ENCODE data around the gene ZNF236. TPM values are rescaled to one million over a fixed set of nuclear protein-coding genes. Genes with fewer than 3 reads are reported as not detected.

ZNF236 gene
- total and polyA plus RNA-seq, 10 of the 15 experiments (the other 5 are each of a cell fraction or from before 2014, with no cell fraction given) = 1.0 to 14.4 (median 5.9) TPM

GRCh38 chr18:76783786-76784484, 38.4 kb upstream of the ZNF236 start:
- DNase-seq (ENCODE audit: low read depth, low spot score) (no peak), ATAC-seq (no peak), FAIRE-seq (no peak)
- Histone ChIP-seq H3K4me2 (ENCODE audit: control insufficient read depth, insufficient read depth) (no peak overlapping the region), H2AFZ (ENCODE audit: control insufficient read depth, low read depth, low read length) (no peak overlapping the region), H3K79me2 (ENCODE audit: control insufficient read depth, insufficient read depth, low read length) (no peaks in the 10 kb centered on the region), H3K9me3 (replicated peaks; ENCODE audit: control insufficient read depth, insufficient read depth, low read length) (no peaks in the 10 kb centered on the region; the same call in 2 of the 3 replicates), H3K27me3 (replicated peaks in 1 of 2; ENCODE audit: control insufficient read depth in 2 of 2, insufficient read depth in 2 of 2, low read length in 1 of 2) (no peaks in the 10 kb centered on the region; a peak in 1 of 4 replicates), H3K27ac (ENCODE audit: control insufficient read depth, insufficient read depth) (no peak overlapping the region), H3K4me3 (no peak overlapping the region), H3K36me3 (ENCODE audit: control insufficient read depth in 2 of 2, insufficient read depth in 2 of 2, low read length in 1 of 2) (no peaks in the 10 kb centered on the region), H4K20me1 (ENCODE audit: control insufficient read depth, insufficient read depth) (no peaks in the 10 kb centered on the region), H3K9ac (ENCODE audit: control insufficient read depth, insufficient read depth, low read length) (no peak overlapping the region), H3K4me1 (ENCODE audit: control insufficient read depth, insufficient read depth, low read length) (no peaks in the 10 kb centered on the region)
- TF ChIP-seq ZBED1 (IDR thresholded peaks at IDR 0.05; ENCODE audit: borderline replicate concordance) (no peak), KAT2A (conservative IDR thresholded peaks at IDR 0.05; ENCODE audit: control insufficient read depth, low read depth, low read length) (no peak), CREM (IDR thresholded peaks at IDR 0.05; ENCODE audit: low read depth) (no peak), MEF2B (IDR thresholded peaks at IDR 0.05; ENCODE audit: partially characterized antibody, poor library complexity, severe bottlenecking) (no peak)
- TF ChIP-seq, protein P1, sequence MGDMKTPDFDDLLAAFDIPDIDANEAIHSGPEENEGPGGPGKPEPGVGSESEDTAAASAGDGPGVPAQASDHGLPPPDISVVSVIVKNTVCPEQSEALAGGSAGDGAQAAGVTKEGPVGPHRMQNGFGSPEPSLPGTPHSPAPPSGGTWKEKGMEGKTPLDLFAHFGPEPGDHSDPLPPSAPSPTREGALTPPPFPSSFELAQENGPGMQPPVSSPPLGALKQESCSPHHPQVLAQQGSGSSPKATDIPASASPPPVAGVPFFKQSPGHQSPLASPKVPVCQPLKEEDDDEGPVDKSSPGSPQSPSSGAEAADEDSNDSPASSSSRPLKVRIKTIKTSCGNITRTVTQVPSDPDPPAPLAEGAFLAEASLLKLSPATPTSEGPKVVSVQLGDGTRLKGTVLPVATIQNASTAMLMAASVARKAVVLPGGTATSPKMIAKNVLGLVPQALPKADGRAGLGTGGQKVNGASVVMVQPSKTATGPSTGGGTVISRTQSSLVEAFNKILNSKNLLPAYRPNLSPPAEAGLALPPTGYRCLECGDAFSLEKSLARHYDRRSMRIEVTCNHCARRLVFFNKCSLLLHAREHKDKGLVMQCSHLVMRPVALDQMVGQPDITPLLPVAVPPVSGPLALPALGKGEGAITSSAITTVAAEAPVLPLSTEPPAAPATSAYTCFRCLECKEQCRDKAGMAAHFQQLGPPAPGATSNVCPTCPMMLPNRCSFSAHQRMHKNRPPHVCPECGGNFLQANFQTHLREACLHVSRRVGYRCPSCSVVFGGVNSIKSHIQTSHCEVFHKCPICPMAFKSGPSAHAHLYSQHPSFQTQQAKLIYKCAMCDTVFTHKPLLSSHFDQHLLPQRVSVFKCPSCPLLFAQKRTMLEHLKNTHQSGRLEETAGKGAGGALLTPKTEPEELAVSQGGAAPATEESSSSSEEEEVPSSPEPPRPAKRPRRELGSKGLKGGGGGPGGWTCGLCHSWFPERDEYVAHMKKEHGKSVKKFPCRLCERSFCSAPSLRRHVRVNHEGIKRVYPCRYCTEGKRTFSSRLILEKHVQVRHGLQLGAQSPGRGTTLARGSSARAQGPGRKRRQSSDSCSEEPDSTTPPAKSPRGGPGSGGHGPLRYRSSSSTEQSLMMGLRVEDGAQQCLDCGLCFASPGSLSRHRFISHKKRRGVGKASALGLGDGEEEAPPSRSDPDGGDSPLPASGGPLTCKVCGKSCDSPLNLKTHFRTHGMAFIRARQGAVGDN (IDR thresholded peaks at IDR 0.05) = no peak
- BruUV-seq (replicated peaks) = no TSS peak
- ChIA-PET RAD21 (ENCODE audit: unreplicated experiment) (no interaction called here), CTCF (no interaction called here), POLR2A (interaction anchor here (0.6 kb wide), 1 partner anchor 18 kb away, joined by 10 read pairs; no protein-coding TSS in a partner anchor), SMC1A (ENCODE audit: uncharacterized antibody, unreplicated experiment) (no interaction called here)
- intact Hi-C loops (cut with micrococcal nuclease; ENCODE audit: unreplicated experiment) (no loop called here), in situ Hi-C loops (cut with MboI) (no loop called here)
- WGBS (ENCODE audit: insufficient coverage, insufficient replicate concordance, low lambda C conversion rate, missing lambda C conversion rate) = 52% methylated on average over 28 of the region's 29 CpGs
